Activated naive CD8-positive, alpha-beta T cell treated with anti-CD3 and anti-CD28 coated beads, Interleukin-2, amount 50 U/mL, for 24 hours (primary cell): ENCODE data around the gene F3.

Source experiments
- ATAC-seq: fragments of 150-1000 bp; cut with Tn5 transposase; one replicate; pipeline ENCODE4 v1.10.0; 2021
- DNase-seq: peaks from one replicate; pipeline ENCODE4 v3.0.0; 2021
- H3K27ac Mint-ChIP-seq: one replicate; pipeline ENCODE4 v1.8.0; 2021; ENCODE audit warnings: mild to moderate bottlenecking, mixed read lengths
- H3K27me3 Mint-ChIP-seq: one replicate; pipeline ENCODE4 v1.8.0; 2021; ENCODE audit warnings: mixed read lengths
- H3K36me3 Mint-ChIP-seq: one replicate; pipeline ENCODE4 v1.8.0; 2021; ENCODE audit warnings: low read depth, mixed read lengths
- H3K4me1 Mint-ChIP-seq: one replicate; pipeline ENCODE4 v1.8.0; 2021; ENCODE audit warnings: mixed read lengths
- H3K4me3 Mint-ChIP-seq: one replicate; pipeline ENCODE4 v1.8.0; 2021; ENCODE audit warnings: mild to moderate bottlenecking, moderate library complexity, mixed read lengths
- H3K9me3 Mint-ChIP-seq: one replicate; pipeline ENCODE4 v1.8.0; 2021; ENCODE audit warnings: mixed read lengths

Gene F3

GRCh38 chr1:94542088-94542870 lies 720 bp upstream of the F3 start:
- peak overlapping the region; percentile 79 for H3K4me3 Mint-ChIP-seq
- H3K27me3 Mint-ChIP-seq = peaks cover 66% of the 10 kb centered on the region
- no peaks in the 10 kb centered on the region for H3K9me3 Mint-ChIP-seq
- H3K36me3 Mint-ChIP-seq = no peaks in the 10 kb centered on the region
- ATAC-seq = no peak
- no peak overlapping the region for H3K27ac Mint-ChIP-seq
- no peak for DNase-seq
- peaks cover 14% of the 10 kb centered on the region for H3K4me1 Mint-ChIP-seq

DNA sequence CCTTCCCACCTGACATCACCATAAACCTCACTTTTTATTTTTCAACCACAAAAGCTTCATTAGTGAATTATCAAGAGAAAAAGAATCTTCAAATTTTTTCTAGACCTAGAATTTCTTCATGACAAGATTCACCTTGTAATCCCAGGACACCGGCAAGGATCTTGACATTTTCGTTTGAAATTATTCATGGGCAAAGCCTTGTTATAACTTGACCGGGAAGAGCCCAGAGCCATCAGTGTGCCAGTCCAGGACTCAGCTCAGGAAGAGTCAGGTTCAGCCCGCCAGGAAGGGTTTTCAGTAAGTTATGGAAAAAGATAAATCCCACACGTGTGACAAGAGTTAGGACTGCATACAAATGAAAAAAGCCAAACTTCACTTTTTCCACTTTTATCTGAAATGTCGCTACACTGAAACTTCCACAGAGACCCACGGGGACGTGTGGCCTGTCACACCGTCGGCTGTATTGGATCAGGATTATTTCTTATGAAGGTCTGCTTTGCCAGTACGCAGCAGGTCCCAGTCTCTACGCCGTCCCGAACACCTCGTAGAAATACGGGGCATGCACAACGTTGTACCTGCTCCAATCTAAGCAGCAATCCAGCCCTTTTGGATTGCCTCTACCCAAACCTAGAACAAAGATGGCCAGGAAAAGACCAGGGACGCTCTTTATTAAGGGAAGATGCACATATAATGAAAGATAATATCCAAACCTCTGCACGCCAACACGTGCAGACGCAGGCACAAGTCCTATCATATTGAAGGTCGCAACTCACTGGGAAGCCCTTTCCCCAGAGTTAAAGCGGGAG lies 916 bp downstream of the F3 start:
- Mint-ChIP-seq H3K9me3 (no peaks in the 10 kb centered on the region), H3K27me3 (peaks cover 68% of the 10 kb centered on the region), H3K27ac (no peak overlapping the region), H3K4me3 (peak overlapping the region; percentile 79), H3K36me3 (no peaks in the 10 kb centered on the region), H3K4me1 (peaks cover 14% of the 10 kb centered on the region)
- DNase-seq (no peak), ATAC-seq (no peak)

GRCh38 chr1:94539496-94539895 lies 2.1 kb downstream of the F3 start:
- H3K9me3 Mint-ChIP-seq = no peaks in the 10 kb centered on the region
- H3K27ac Mint-ChIP-seq = no peak overlapping the region
- peaks cover 65% of the 10 kb centered on the region for H3K27me3 Mint-ChIP-seq
- ATAC-seq (no peak), DNase-seq (no peak)
- peaks cover 14% of the 10 kb centered on the region for H3K4me1 Mint-ChIP-seq
- no peak overlapping the region for H3K4me3 Mint-ChIP-seq
- H3K36me3 Mint-ChIP-seq = no peaks in the 10 kb centered on the region

GRCh38 chr1:94538243-94538827 lies 3.2 kb downstream of the F3 start:
- H3K36me3 Mint-ChIP-seq = no peaks in the 10 kb centered on the region
- no peak overlapping the region for H3K27ac Mint-ChIP-seq
- peaks cover 55% of the 10 kb centered on the region for H3K27me3 Mint-ChIP-seq

DNA sequence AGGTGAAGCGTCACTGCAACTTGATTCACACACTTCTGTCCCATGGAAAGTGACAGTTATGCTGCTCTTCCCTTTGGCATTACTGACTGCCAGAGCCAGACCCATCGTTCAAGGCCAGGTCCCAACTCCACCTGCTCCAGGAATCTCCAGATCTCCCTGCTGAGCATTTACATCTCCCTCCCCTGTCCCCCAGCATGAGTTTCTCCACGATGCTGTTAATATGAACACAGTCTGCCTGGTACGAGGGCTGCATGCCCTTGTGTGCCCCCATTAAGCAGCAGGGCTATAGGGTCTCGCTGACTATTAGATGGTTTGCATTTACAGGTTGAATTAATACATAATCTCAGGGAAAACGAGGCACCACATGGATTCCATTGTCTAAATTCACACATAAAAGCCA lies 4.3 kb downstream of the F3 start:
- peaks cover 46% of the 10 kb centered on the region for H3K27me3 Mint-ChIP-seq
- ATAC-seq (no peak), DNase-seq (no peak)
- H3K27ac Mint-ChIP-seq = no peak overlapping the region
- H3K36me3 Mint-ChIP-seq = no peaks in the 10 kb centered on the region
- no peak overlapping the region for H3K4me3 Mint-ChIP-seq
- peaks cover 8% of the 10 kb centered on the region for H3K4me1 Mint-ChIP-seq
- no peaks in the 10 kb centered on the region for H3K9me3 Mint-ChIP-seq

More at GRCh38 chr1:94538243-94538827, 3.2 kb downstream of the F3 start:
- H3K4me3 Mint-ChIP-seq = no peak overlapping the region
- H3K4me1 Mint-ChIP-seq = peaks cover 14% of the 10 kb centered on the region
- DNase-seq (no peak), ATAC-seq (no peak)
- H3K9me3 Mint-ChIP-seq = no peaks in the 10 kb centered on the region

GRCh38 chr1:94535879-94536278 lies 5.7 kb downstream of the F3 start:
- no peaks in the 10 kb centered on the region for H3K9me3 Mint-ChIP-seq
- no peaks in the 10 kb centered on the region for H3K36me3 Mint-ChIP-seq
- no peak overlapping the region for H3K4me3 Mint-ChIP-seq
- peaks cover 40% of the 10 kb centered on the region for H3K27me3 Mint-ChIP-seq
- no peak overlapping the region for H3K27ac Mint-ChIP-seq
- ATAC-seq = no peak
- H3K4me1 Mint-ChIP-seq = peaks cover 1% of the 10 kb centered on the region
- no peak for DNase-seq

- Mint-ChIP-seq H3K4me1 (no peaks in the 10 kb centered on the region), H3K4me3 (no peak overlapping the region), H3K9me3 (no peaks in the 10 kb centered on the region), H3K27me3 (peaks cover 32% of the 10 kb centered on the region), H3K36me3 (no peaks in the 10 kb centered on the region), H3K27ac (no peak overlapping the region)
- DNase-seq = no peak
- no peak for ATAC-seq
Observed at GRCh38 chr1:94535095-94535494, 6.5 kb downstream of the F3 start.

GRCh38 chr1:94532077-94532476 lies 9.5 kb downstream of the F3 start:
- Mint-ChIP-seq H3K4me3 (no peak overlapping the region), H3K4me1 (no peaks in the 10 kb centered on the region), H3K9me3 (no peaks in the 10 kb centered on the region), H3K27me3 (peaks cover 9% of the 10 kb centered on the region), H3K27ac (no peak overlapping the region), H3K36me3 (no peaks in the 10 kb centered on the region)
- ATAC-seq (no peak), DNase-seq (no peak)

- no peak overlapping the region for H3K4me3 Mint-ChIP-seq
- H3K27ac Mint-ChIP-seq = no peak overlapping the region
- ATAC-seq (no peak), DNase-seq (no peak)
- H3K9me3 Mint-ChIP-seq = no peaks in the 10 kb centered on the region
- H3K4me1 Mint-ChIP-seq = no peaks in the 10 kb centered on the region
- H3K36me3 Mint-ChIP-seq = no peaks in the 10 kb centered on the region
- peaks cover 6% of the 10 kb centered on the region for H3K27me3 Mint-ChIP-seq
Observed at GRCh38 chr1:94531664-94532063, 9.9 kb downstream of the F3 start.

GRCh38 chr1:94530373-94530878 lies 11.1 kb downstream of the F3 start:
- peaks cover 2% of the 10 kb centered on the region for H3K27me3 Mint-ChIP-seq
- H3K4me1 Mint-ChIP-seq = no peaks in the 10 kb centered on the region
- ATAC-seq (no peak), DNase-seq (no peak)
- no peaks in the 10 kb centered on the region for H3K36me3 Mint-ChIP-seq
- no peak overlapping the region for H3K27ac Mint-ChIP-seq
- no peaks in the 10 kb centered on the region for H3K9me3 Mint-ChIP-seq
- no peak overlapping the region for H3K4me3 Mint-ChIP-seq

- ATAC-seq = no peak
- H3K36me3 Mint-ChIP-seq = no peaks in the 10 kb centered on the region
- no peaks in the 10 kb centered on the region for H3K27me3 Mint-ChIP-seq
- H3K27ac Mint-ChIP-seq = no peak overlapping the region
- H3K9me3 Mint-ChIP-seq = no peaks in the 10 kb centered on the region
- no peak overlapping the region for H3K4me3 Mint-ChIP-seq
- DNase-seq = no peak
- no peaks in the 10 kb centered on the region for H3K4me1 Mint-ChIP-seq
Observed at GRCh38 chr1:94529416-94529815, 12.1 kb downstream of the F3 start.

- H3K9me3 Mint-ChIP-seq = no peaks in the 10 kb centered on the region
- H3K4me1 Mint-ChIP-seq = no peaks in the 10 kb centered on the region
- H3K27ac Mint-ChIP-seq = no peak overlapping the region
- no peak for DNase-seq
- H3K4me3 Mint-ChIP-seq = no peak overlapping the region
- H3K36me3 Mint-ChIP-seq = no peaks in the 10 kb centered on the region
- no peaks in the 10 kb centered on the region for H3K27me3 Mint-ChIP-seq
- ATAC-seq = no peak
Observed at GRCh38 chr1:94528826-94529225, 12.7 kb downstream of the F3 start.

DNA sequence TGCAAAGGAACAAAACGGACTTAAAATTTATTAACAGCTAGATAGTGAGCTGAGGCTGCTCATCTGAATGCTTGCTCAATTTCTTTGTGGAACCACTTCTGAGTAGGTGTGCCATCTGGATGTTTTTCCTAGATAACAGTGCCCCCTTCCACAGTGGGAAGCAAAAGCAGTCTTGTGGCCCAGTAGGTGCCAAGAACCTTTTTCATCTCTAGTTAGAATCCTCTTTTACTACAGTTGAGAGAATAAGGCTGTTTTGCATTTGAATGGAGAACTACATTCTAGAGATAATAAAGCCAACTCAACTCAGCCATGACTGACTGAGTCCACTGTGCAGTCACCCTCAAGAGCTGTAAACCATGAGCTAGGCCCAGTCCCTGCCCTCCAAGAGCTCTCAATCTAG lies 13.3 kb downstream of the F3 start:
- DNase-seq (no peak), ATAC-seq (no peak)
- no peak overlapping the region for H3K4me3 Mint-ChIP-seq
- no peak overlapping the region for H3K27ac Mint-ChIP-seq
- H3K9me3 Mint-ChIP-seq = no peaks in the 10 kb centered on the region
- no peaks in the 10 kb centered on the region for H3K4me1 Mint-ChIP-seq
- H3K36me3 Mint-ChIP-seq = no peaks in the 10 kb centered on the region
- no peaks in the 10 kb centered on the region for H3K27me3 Mint-ChIP-seq

- ATAC-seq (no peak), DNase-seq (no peak)
- no peak overlapping the region for H3K27ac Mint-ChIP-seq
- H3K4me1 Mint-ChIP-seq = no peaks in the 10 kb centered on the region
- no peaks in the 10 kb centered on the region for H3K36me3 Mint-ChIP-seq
- no peaks in the 10 kb centered on the region for H3K27me3 Mint-ChIP-seq
- no peaks in the 10 kb centered on the region for H3K9me3 Mint-ChIP-seq
- H3K4me3 Mint-ChIP-seq = no peak overlapping the region
Observed at GRCh38 chr1:94527447-94528031, 14.0 kb downstream of the F3 start.
